ENCODE results near the gene MAST4. TPM values are rescaled to one million over a fixed set of nuclear protein-coding genes. Genes with fewer than 3 reads are reported as not detected.

MAST4 gene
- polyA plus RNA-seq, 1 donor (not counting 4 experiments of a cell fraction or from before 2014, with no cell fraction given) = 19.8 TPM

- Histone ChIP-seq H3K27ac (ENCODE audit: control insufficient read depth, insufficient read depth, low read length) (no peak overlapping the region), H3K27me3 (ENCODE audit: control insufficient read depth, extremely low read depth, insufficient read depth, low read length) (no peaks in the 10 kb centered on the region), H3K36me3 (ENCODE audit: control insufficient read depth in 2 of 2, extremely low read depth in 1 of 2, insufficient read depth in 2 of 2, low read length in 2 of 2) (no peaks in the 10 kb centered on the region), H3K9ac (ENCODE audit: control insufficient read depth, extremely low read depth, insufficient read depth, low read length) (no peak overlapping the region), H3K9me1 (ENCODE audit: control insufficient read depth, extremely low read depth, insufficient read depth, low read length) (no peaks in the 10 kb centered on the region), H3K4me2 (ENCODE audit: control insufficient read depth, extremely low read depth, insufficient read depth, low read depth, low read length) (no peak overlapping the region), H3K9me3 (ENCODE audit: control insufficient read depth, low read depth, low read length) (no peaks in the 10 kb centered on the region), H3K4me1 (ENCODE audit: control insufficient read depth, extremely low read depth, insufficient read depth, low read length) (no peaks in the 10 kb centered on the region), H2AFZ (ENCODE audit: control insufficient read depth, low read length) (no peak overlapping the region), H4K20me1 (ENCODE audit: control insufficient read depth, extremely low read depth, insufficient read depth, low read length) (no peaks in the 10 kb centered on the region), H3K79me2 (ENCODE audit: control insufficient read depth, insufficient read depth, low read length) (no peaks in the 10 kb centered on the region), H3K4me3 (ENCODE audit: control insufficient read depth in 2 of 3, extremely low read depth in 1 of 3, insufficient read depth in 2 of 3, low read depth in 1 of 3, low read length in 3 of 3) (no peak overlapping the region)
- dilution Hi-C loops (cut with MboI; ENCODE audit: extremely low pct_ligation_motif_present, low sequenced_read_pairs) = no loop called here
- FAIRE-seq (no peak), DNase-seq (ENCODE audit: low read depth, low spot score) (no peak)
- TF ChIP-seq CTCF (optimal IDR thresholded peaks at IDR 0.05 in 1 of 3, IDR thresholded peaks at IDR 0.05 in 1 of 3, conservative IDR thresholded peaks at IDR 0.05 in 1 of 3; ENCODE audit: extremely low read depth in 1 of 3, insufficient read depth in 2 of 3, low read length in 3 of 3) (no peak), EZH2 (IDR thresholded peaks at IDR 0.05; ENCODE audit: low read length) (no peak)
These were observed 603.7 kb downstream of the MAST4 start for GRCh38 chr5:67199859-67200258.

- no peak for TF ChIP-seq EZH2 (IDR thresholded peaks at IDR 0.05; ENCODE audit: low read length)
- no peak for TF ChIP-seq CTCF (optimal IDR thresholded peaks at IDR 0.05 in 1 of 3, IDR thresholded peaks at IDR 0.05 in 1 of 3, conservative IDR thresholded peaks at IDR 0.05 in 1 of 3; ENCODE audit: extremely low read depth in 1 of 3, insufficient read depth in 2 of 3, low read length in 3 of 3)
- no peaks in the 10 kb centered on the region for H3K27me3 ChIP-seq (ENCODE audit: control insufficient read depth, extremely low read depth, insufficient read depth, low read length)
- FAIRE-seq (no peak), DNase-seq (ENCODE audit: low read depth, low spot score) (no peak)
- H3K27ac ChIP-seq (ENCODE audit: control insufficient read depth, insufficient read depth, low read length) = no peak overlapping the region
- H3K4me2 ChIP-seq (ENCODE audit: control insufficient read depth, extremely low read depth, insufficient read depth, low read depth, low read length) = no peak overlapping the region
- H3K4me1 ChIP-seq (ENCODE audit: control insufficient read depth, extremely low read depth, insufficient read depth, low read length) = peaks cover 4% of the 10 kb centered on the region
- H3K36me3 ChIP-seq (ENCODE audit: control insufficient read depth in 2 of 2, extremely low read depth in 1 of 2, insufficient read depth in 2 of 2, low read length in 2 of 2) = no peaks in the 10 kb centered on the region
- no peaks in the 10 kb centered on the region for H3K79me2 ChIP-seq (ENCODE audit: control insufficient read depth, insufficient read depth, low read length)
- H2AFZ ChIP-seq (ENCODE audit: control insufficient read depth, low read length) = no peak overlapping the region
- H3K9me1 ChIP-seq (ENCODE audit: control insufficient read depth, extremely low read depth, insufficient read depth, low read length) = no peaks in the 10 kb centered on the region
- H3K9ac ChIP-seq (ENCODE audit: control insufficient read depth, extremely low read depth, insufficient read depth, low read length) = no peak overlapping the region
- dilution Hi-C loops (cut with MboI; ENCODE audit: extremely low pct_ligation_motif_present, low sequenced_read_pairs) = no loop called here
- H3K4me3 ChIP-seq (ENCODE audit: control insufficient read depth in 2 of 3, extremely low read depth in 1 of 3, insufficient read depth in 2 of 3, low read depth in 1 of 3, low read length in 3 of 3) = no peak overlapping the region
- no peaks in the 10 kb centered on the region for H3K9me3 ChIP-seq (ENCODE audit: control insufficient read depth, low read depth, low read length)
- H4K20me1 ChIP-seq (ENCODE audit: control insufficient read depth, extremely low read depth, insufficient read depth, low read length) = no peaks in the 10 kb centered on the region
These were observed 604.8 kb downstream of the MAST4 start for GRCh38 chr5:67200809-67201562.

Data from keratinocyte (primary cell).